LoVo (cell line): Measurements from ENCODE around the gene PHYKPL.

Experiments used
- DNase-seq: peaks from one replicate; pipeline ENCODE4 v3.0.0-alpha.2; 2016; ENCODE audit warnings: low spot score

Gene PHYKPL

DNA sequence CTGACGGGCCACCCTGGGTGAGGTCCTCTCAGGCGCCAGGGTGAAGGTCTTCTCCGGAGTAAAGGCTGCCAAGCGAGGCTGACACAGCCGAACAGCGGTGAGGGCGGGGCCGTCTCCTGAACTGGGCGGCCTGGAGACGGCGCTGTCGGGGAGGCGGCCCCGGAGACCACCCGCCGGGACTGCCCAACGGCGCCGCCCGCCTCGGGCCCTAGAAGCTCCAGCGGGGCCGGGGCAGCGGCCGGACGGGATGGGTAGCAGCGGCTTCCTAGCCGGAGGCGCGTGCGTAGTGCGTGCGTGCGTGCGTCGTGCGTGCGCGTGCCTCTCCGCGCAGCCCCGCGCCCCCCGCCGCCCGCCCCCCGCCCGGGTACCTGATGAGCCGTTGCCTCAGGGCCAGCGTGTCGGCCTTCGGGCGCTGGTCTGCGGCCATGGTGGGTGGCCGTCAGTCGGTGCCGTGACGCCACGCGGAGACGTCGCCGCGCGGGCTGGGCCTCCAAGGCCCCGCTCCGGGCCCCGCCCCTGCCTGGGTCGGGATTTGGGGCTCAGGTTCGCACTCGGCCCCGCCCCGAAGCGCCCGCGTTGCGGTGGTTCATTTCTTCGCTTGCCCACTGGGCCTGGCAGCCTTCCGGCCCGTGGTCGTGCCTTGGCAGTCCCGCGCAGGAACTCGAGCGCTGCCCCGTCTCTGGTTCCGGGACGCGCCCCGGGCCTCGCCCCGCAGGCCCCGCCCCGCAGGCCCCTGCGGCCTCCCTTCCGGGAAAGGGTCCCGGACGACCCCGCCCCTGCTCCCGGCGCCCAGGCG lies at the start of gene PHYKPL:
PHYKPL (minus strand) TSS at position 679 of the 796 bp plus-strand sequence; CDS start at position 427, 252 bp downstream.
- DNase-seq: peak; percentile 72

DNA sequence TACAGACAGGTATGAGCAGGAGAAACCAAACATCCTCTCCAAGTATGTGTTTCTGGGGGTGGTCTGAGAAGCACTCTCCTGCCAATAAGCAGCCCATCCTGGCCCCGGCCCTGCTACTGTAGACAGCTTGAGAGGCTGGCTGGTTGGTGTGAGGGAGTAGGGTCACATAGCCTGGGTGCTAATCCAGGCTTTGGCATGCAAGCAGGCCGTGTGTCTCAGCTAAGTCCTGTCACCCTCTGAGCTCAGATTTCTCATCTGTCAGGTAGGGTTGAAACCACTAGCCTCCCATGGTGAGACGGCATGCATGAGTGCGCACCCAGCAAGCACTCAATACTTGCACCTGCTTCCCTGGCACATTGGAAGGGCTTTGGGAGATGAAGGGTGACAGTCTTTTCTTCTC lies 49.8 kb upstream of the PHYKPL start:
- no peak for DNase-seq

DNA sequence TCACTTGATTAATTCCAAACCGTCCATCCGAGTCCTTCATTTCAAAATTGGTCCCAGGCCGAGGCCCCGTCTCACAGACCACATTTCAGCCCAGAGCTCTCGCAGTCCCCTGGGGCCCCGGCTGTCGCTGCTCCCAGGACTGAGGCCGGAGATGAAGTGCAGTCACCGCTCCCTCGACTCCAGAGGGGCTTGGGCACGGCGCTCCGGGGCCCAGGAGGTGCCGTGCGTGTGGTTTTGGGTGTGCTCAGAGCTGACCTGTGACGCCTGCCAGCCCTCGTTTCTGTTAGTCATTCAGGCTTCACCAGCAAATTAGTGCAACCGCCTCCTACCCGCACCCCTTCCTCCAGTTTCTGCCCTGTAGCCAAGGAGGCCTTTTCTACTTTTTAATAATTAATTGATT lies 48.7 kb upstream of the PHYKPL start:
- no peak for DNase-seq

DNA sequence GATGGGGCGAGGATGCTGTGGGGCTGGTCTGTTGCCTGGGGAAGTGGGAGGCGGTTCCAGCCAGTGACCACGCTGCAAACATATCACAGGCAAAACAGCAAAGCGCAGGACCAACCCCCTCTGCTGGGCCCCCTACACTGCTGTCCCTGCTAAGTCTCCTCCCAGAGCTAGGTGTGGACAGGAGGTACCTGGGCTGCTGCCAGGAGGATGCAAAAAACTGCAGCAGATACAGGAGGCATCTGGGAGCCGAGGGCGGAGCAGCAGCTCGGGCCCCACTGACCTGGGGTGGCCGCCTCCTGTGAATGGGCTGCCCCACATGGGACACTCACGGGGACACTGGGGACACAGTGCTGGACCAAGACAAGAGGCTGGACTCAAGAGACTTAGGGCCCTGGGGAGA lies 48.0 kb upstream of the PHYKPL start:
- DNase-seq: no peak

DNA sequence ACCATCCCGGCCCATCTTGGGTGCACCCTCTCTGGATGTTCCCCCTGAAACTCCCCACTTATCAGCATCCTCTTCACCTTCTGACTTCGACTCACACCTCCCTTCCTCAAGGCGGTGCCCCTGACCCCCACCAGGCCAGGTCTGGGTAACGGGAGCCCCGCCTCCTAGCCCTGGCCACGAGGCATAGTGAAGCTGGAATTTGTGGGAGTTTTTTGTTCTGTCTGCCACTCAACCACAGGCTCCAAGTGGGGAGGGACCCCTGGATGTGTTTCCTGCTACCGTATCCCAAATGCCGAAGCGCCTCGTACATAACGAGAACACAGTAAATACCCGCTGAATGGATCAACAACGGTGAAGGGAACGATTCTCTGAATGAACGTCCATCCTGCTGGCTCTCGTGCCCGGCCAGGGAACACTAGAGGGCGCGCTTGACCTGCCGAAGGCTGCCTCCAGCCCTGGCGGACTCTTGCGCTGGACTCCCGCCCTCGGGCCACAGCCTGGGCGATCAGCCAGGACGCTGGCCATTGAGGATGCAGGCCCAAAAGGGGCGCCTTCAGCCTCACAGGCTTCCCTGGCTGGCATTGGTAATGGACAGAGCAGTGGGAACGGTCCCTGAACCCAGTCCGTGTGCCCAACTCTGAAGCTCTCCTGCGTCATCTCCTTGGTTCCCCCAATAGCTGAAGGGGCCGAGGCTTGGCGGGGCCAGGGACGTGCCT lies 47.3 kb upstream of the PHYKPL start:
- DNase-seq: peak; percentile 78

DNA sequence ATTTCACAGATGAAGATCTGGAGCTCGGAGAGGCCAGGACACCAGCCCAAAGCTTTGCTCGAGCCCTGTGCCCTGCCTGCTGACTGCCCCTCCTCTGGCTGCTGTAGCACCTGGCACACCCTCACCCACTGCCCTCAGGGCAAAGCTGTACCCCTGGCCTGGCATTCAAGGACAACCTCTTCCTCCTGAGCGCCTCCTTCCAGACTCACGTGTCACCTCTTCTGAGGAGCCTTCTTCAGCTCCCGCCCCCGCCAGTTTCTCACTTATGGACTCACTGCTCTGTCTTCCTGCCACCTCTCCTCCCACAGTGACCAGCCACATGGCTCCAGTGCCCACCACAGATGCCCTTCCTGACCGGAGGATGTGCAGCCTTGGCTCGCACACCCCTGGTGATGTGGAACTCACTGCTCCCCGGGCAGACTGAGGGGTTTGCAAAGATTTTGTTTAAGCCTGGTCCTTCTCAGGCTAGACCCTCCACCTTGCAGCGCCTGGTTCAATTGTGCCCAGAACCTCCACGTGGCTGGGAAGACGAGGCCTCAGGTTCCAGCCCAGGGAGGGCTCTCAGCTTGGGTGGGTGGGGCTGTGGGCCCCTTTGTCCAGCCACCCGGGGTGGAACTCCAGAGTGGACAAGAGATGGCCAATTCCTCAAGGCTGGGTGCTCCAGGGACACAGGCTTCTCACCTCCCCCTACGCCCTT lies 46.6 kb upstream of the PHYKPL start:
- DNase-seq: no peak

DNA sequence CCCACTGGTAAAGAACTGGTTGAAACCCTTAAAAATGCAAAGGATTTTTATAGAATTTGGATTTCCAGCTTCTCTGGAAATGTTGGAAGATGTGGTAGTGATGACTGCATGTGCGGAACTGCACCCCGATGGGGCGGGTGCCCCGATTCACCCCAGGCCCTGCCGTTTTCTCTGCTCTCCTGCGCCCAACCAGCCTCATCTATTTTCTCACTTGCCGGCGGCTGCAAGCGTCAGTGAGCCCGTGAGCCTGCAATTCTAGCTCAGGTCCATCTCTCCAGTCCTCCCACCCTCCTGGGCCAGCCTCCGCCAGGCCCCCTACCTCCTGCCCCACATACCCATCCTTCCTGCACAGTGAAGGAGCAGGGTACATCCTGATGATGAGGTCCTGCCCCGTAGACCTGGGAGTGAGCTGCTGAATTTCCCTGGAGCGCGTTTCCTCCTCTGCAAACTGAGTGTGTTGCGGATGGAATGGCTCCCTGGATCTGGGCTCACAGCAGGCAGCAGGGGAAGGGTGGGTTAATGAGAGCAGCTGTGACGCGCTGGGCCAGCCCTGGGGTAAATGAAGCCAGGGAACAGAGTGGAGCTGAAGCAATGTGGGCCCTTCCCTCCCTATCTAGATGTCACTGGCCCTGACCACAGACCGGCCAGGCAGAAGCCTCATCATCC lies 45.9 kb upstream of the PHYKPL start:
- DNase-seq: no peak

DNA sequence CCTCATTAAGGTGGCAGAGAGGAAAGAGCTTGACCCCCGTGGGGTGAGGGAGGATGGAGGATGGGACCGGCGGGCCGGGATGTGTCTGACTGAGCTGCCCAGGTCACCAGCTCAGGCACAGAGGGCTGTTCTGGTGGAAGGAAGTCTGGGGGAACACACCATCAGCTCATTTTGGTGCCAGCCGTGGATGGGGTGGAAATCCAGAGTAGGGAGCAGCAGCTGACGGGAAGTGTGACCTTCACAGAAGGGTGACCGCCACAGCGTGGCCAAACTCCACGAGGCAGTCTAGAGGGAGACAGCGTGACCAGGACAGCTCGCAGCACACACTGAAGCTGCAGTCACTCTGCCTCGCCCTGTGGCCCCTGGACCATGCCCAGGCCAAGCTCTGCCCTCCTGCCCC lies 45.3 kb upstream of the PHYKPL start:
- no peak for DNase-seq

DNA sequence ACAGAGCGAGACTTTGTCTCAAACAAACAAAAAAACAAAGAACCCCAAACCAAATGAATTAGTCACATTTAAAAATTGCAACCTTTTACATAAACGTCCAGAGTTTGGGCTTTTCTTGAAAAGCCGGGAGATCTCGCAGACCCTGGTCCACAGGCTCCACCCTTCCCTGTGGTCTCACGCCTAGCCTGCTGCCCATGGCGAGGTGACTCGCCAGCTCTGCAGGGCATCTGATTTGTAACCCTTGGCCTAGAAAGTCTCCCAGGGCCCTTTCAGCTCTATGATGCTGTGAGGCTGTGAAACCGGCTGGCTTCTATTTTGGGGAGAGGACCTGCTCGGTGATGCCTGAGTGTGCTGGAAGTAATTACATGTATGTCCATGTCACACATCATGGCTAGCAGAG lies 44.7 kb upstream of the PHYKPL start:
- DNase-seq: no peak

DNA sequence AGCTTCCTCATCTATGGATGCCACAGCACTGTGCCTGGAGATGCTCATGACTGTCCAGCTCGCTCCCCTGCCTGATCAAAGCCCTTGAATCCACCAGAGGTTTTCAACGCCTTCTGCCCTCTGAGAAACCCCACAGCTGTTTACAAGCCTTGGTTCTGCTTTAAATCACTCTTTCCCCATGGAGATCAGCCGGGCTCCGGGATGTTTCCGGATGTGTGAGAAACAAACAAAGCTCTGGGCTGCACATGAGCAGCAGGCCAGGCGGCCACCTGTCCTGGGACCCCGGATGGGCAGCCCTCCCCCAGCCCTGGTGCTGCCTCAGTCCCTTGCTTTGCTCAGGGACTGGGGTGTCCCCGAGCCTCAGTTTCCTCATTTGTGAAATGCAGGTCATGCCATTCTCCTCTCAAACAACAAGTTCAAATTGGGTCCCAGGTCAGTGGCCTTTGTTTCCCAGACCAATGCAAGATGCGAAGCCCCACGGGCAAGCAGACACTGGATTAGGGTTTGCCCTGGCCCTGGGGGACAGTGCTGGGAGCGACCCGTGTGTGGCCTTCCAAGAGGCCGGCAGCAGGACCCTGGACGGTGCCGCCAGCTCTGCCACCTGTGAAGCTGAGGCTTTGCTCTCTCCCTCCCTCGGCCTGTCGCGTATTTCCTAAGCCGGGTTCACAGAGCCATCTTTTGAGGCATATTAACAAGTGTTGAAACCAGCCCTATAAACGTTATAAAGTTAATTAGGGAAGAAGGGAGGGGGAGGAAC lies 42.4 kb upstream of the PHYKPL start:
- no peak for DNase-seq

DNA sequence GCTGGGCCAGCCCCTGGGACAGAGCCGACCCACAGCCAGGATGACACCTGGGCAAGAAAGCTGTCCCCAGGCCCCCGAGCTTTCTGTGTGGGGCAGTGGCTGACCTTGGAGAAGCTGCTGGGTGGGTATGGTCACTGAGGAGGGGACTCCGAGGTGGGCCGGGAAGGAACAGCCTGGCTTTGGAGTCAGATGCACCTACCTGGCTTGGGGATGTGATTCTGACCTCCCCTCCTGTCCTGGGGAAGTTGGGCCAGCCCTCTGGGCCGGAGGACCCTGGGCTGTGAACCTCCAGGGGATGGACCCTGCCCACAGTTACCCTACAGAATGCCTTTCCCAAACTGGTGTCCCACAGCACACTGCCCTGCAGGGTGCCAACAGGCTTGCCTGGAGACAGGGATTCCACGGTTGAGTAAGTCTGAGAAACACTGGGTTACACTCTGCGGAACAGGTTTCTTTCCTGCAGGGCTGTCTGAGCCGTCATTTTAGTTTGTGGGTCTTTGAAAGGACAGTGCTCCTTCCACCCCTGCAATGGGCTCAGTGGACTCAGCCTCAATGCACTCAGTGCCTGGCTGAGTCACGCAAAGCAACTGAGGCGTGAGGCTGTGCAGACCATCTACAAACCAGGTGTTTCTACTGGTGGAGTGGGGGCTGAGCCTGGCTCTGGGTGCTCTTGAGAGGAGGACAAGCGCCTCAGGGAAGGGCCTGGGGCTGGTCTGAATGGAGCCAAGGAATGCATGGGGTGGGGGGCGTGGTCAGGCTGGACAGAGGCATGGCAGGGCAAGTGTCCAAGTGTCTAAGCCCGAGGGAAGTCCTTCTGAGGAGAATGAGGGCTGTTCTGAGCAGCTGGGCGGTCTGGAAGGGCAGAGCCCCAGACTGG lies 41.3 kb upstream of the PHYKPL start:
- no peak for DNase-seq

DNA sequence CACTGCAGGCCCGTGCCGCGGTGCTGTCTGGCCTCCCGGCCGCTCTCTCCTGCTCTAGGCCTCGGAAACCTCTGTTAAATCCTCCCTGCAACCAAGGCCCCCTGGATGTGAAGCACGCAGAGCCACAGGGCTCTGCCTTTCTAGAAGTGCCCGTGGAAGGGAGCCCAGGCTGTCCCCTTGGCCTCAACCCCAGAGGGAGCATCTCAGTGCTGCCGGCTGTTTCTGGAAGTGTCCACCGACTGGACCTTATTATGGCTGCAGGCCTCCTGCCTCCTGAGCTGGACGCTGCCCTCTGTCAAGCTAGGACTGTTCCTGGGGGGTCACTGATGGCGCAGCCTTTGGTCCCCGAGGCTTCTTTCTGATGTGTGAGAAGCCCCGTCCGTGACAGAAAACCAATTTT lies 40.4 kb upstream of the PHYKPL start:
- no peak for DNase-seq

DNA sequence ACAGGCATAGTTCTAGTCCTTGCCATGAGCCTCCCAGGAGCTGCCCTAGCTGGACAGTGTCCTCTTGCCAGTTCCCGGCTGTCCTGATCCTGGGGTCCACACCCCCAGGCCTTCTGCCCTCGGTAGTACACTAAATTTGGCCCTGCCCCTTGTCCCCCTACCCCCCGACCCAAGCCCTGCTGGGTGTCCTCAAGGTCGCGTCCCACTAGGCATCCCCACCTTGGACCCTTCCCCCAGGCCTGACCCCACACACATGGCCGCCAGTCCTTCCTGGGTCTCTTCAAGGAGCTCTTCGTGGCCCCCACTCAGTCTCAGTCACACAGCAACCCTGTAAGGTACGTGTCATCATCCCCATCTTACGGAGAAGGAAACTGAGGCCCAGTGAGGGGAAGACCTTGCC lies 40.0 kb upstream of the PHYKPL start:
- DNase-seq: no peak

DNA sequence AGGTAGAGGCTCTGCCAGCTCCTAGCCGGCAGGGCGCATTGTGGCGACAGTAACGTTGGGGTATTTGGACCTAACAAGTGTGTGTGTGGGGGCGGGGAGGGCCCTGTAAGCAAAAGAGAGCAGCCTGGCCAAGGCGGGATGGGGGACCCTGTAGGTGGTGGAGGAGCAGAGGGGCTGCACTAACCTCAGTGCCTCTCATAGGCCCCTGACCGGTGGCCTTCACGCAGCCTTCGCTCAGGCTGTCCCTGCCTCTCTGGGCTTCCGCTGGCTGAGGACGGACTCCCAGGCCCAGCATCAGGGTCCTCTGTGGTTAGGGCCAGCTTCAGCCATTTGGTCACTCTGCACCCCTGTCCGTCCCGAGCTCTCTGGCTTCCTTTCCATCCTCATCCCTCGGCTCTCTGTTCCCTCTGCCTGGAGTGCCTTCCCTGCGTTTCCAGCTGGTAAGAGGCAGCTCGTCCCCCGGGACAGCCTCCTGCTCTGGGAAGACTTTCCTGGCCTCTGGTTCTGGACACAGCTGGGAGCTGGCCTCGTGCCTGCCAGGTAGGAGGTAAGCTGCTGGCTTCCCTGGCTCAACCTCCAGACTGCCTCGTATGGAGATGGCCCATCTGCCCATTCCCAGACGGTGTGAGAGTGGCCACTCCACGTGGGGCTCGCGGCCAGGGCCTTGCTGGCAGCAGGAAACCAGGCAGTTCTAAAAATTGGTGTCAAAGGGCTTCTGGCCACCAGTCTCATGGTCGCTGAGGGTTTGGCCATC lies 39.3 kb upstream of the PHYKPL start:
- DNase-seq: no peak

DNA sequence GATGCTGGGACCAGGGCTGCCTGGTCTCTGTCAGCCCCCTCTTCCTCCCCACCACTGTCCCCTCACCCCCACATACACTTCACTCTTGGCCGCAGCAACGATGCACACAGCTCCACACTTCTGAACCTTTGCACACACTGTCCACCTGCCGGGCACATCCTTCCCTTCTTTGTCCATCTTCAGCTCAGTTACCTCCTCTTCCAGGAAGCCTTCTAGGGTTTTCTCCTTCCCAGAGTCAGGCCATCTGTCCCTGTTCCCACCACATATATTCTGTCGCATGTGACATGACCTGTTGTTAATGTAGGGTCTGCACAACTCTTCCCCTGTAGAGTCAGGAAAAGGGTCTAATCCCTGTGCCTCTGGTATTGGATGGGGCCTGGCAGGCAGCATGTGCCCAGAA lies 38.6 kb upstream of the PHYKPL start:
- no peak for DNase-seq

DNA sequence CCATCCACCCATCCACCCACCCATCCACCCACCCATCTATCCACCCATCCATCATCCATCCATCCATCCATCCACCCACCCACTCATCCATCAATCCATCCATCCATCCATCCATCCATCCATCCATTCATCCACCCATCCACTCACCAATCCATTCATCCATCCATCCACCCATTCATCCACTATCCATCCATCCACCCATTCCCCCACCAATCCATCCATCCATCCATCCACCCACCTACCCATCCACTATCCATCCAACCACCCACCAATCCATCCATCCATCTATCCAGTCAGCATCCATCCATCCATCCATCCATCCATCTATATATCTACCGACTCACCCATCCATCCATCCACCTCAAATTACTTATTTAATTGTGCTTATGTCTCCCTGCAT lies 36.9 kb upstream of the PHYKPL start:
- no peak for DNase-seq

DNA sequence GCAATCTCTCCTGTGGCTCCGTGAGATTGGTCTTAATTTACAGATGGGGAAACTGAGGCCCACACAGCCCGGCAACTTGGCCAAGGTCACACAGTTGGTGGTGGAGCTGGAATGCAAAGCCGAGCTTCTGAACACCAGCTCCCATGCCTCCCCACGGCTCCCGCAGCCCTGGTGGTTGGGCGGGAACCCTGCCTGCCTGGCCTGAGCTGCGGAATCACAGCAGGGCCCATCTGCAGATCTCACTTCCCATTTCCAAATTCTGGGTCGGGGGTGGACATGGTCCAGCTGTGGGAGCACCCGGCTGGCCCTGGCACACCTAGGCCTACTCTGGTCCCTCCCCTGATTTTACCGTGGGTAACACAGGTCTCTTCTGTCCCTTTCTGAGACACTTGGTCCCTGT lies 35.3 kb upstream of the PHYKPL start:
- DNase-seq: no peak

DNA sequence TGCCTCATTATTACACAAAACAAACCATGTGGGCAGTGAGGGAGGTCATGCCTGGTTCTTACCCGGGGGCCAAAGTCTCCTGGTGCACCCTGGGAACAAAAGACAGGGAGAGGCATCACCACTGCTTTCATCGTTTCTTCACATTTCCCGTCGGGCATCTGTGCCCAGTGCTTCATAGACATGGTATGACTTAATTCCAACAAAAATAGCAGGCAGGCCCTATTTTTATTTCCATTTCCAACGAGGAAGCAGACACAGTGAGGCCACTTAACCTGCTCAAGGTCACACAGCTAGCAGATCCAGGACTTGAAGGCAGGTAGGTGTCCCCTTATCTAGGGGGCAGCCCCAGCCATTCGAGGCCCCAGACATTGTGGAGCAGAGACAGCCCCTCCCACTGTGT lies 34.6 kb upstream of the PHYKPL start:
- DNase-seq: no peak

DNA sequence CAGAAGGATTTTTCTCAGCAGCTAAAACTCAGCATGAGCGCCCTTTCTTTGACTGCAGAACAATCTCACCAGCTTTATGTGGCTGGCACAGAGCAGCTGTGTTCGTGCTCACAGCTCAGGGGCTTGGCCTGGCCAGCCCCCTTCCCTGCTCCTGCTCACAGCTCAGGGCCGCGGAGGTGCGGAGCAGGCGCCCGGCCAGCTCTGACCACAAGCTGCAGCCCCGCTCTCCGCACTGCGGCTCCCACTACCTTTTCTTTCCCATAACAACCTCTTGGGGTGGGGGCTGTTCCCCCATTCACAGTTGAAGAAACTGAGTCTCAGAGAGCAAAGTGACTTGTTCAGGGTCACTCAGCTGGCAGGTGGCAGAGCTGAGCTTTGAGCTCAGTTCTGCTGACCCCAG lies 34.0 kb upstream of the PHYKPL start:
- DNase-seq: no peak

DNA sequence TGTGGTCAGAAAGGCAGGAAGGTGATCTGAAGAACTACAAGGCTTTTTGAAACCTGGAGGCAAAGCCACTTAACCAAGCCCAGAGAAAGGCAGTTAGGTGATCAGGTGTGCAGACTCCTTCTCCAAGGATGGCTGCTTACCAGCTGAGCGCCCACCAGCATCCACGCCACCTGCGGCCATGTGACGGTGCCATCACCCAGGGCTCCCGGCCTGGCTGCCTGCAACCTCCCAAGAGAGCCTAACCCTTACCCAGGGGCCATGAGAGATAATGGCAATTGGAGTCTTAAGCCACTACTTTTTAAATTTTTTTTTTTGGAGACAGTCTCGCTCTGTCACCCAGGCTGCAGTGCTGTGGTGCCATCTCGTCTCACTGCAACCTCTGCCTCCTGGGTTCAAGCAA lies 33.1 kb upstream of the PHYKPL start:
- no peak for DNase-seq
